Endodermal cell (in vitro differentiated cells): Measurements from ENCODE around the gene NDST1. TPM values are rescaled to one million over a fixed set of nuclear protein-coding genes. Genes with fewer than 3 reads are reported as not detected.

Experiments
- DNase-seq: peaks from one replicate; pipeline ENCODE4 v3.0.0-alpha.2; 2017
- H3K27ac ChIP-seq: 2 replicates; pipeline ENCODE4 v1.5.1; 2013; ENCODE audit warnings: mild to moderate bottlenecking, low read depth, low read length, moderate library complexity
- H3K27me3 ChIP-seq: 2 replicates; pipeline ENCODE4 v1.6.1; 2013; ENCODE audit warnings: mild to moderate bottlenecking, low read length, moderate library complexity; ENCODE audit not compliant: insufficient read depth, control insufficient read depth, poor library complexity, severe bottlenecking
- H3K36me3 ChIP-seq: 2 replicates; pipeline ENCODE4 v1.7.0; 2013; ENCODE audit warnings: mild to moderate bottlenecking, low read length, moderate library complexity; ENCODE audit not compliant: control insufficient read depth, insufficient read depth
- H3K4me1 ChIP-seq: one replicate; pipeline ENCODE4 v1.7.0; 2013; ENCODE audit warnings: low read length; ENCODE audit not compliant: control insufficient read depth, insufficient read depth
- H3K4me3 ChIP-seq: 2 replicates; pipeline ENCODE4 v1.5.1; 2013; ENCODE audit warnings: mild to moderate bottlenecking, low read length, moderate library complexity
- H3K9ac ChIP-seq: 2 replicates; pipeline ENCODE4 v1.6.1; 2013; ENCODE audit warnings: mild to moderate bottlenecking, low read length, moderate library complexity; ENCODE audit not compliant: poor library complexity, severe bottlenecking; ENCODE audit errors: extremely low read depth
- H3K9me3 ChIP-seq: 2 replicates; pipeline ENCODE4 v1.6.1; 2013; ENCODE audit warnings: mild to moderate bottlenecking, low read length, moderate library complexity; ENCODE audit not compliant: control insufficient read depth
- H3K27ac Mint-ChIP-seq: 2 replicates; pipeline ENCODE4 v1.8.0; 2020; ENCODE audit warnings: mixed read lengths
- H3K27me3 Mint-ChIP-seq: 2 replicates; pipeline ENCODE4 v1.8.0; 2021; ENCODE audit warnings: mild to moderate bottlenecking, mixed read lengths; ENCODE audit not compliant: insufficient read depth
- H3K36me3 Mint-ChIP-seq: 2 replicates; pipeline ENCODE4 v1.8.0; 2020; ENCODE audit warnings: low read depth, mixed read lengths
- H3K4me1 Mint-ChIP-seq: 2 replicates; pipeline ENCODE4 v1.8.0; 2020; ENCODE audit warnings: mixed read lengths
- H3K4me3 Mint-ChIP-seq: 2 replicates; pipeline ENCODE4 v1.8.0; 2020; ENCODE audit warnings: mild to moderate bottlenecking, moderate library complexity, mixed read lengths
- H3K9me3 Mint-ChIP-seq: 2 replicates; pipeline ENCODE4 v1.8.0; 2020; ENCODE audit warnings: mild to moderate bottlenecking, mixed read lengths
- WGBS, 2 experiments: methylation state at CpG; one replicate each; pipeline versions ENCODE4 v1.1.5 to v1.1.7; 2013; ENCODE audit warnings: missing lambda C conversion rate in 2 of 2, mixed read lengths in 1 of 2; ENCODE audit not compliant: insufficient coverage in 1 of 2, insufficient read length in 1 of 2; 5-methylcytosine and 5-hydroxymethylcytosine counted together
- total RNA-seq, 2 donors: library from RNA; stranded (reverse); fragmentation: NEBNext Ultra II Directional in 1 of 2; extraction: Animal tissue kit (Norgen Biotek cat#: 25700) in 1 of 2; gene quantifications; 2 replicates in 1 of 2; 3 replicates in 1 of 2; pipeline ENCODE4 v1.2.1, GENCODE V29; 2021
- TF ChIP-seq, protein P1 (sequence below): fragments of 200-600 bp; sonication (generic); conservative IDR thresholded peaks from 2 replicates; pipeline ENCODE4 v1.5.0; 2021; ENCODE audit warnings: antibody characterized with exemption, mild to moderate bottlenecking

NDST1 gene
- total RNA-seq, 2 donors from 2014 or later, result 53.3 to 71.7 TPM

- Mint-ChIP-seq H3K9me3 (no peaks in the 10 kb centered on the region), H3K27me3 (peaks cover 1% of the 10 kb centered on the region), H3K4me1 (peaks cover 47% of the 10 kb centered on the region), H3K27ac (peak overlapping the region; percentile 88), H3K4me3 (peak overlapping the region; percentile 73), H3K36me3 (peaks cover under 1% of the 10 kb centered on the region)
- H3K4me1 ChIP-seq, result peaks cover 12% of the 10 kb centered on the region
- peak overlapping the region; percentile 80 for H3K4me3 ChIP-seq
- H3K27me3 ChIP-seq, result no peaks in the 10 kb centered on the region
- H3K9ac ChIP-seq, result peak overlapping the region; percentile 92
- peaks cover 2% of the 10 kb centered on the region for H3K36me3 ChIP-seq
- H3K27ac ChIP-seq, result peak overlapping the region; percentile 98
- TF ChIP-seq, protein P1, sequence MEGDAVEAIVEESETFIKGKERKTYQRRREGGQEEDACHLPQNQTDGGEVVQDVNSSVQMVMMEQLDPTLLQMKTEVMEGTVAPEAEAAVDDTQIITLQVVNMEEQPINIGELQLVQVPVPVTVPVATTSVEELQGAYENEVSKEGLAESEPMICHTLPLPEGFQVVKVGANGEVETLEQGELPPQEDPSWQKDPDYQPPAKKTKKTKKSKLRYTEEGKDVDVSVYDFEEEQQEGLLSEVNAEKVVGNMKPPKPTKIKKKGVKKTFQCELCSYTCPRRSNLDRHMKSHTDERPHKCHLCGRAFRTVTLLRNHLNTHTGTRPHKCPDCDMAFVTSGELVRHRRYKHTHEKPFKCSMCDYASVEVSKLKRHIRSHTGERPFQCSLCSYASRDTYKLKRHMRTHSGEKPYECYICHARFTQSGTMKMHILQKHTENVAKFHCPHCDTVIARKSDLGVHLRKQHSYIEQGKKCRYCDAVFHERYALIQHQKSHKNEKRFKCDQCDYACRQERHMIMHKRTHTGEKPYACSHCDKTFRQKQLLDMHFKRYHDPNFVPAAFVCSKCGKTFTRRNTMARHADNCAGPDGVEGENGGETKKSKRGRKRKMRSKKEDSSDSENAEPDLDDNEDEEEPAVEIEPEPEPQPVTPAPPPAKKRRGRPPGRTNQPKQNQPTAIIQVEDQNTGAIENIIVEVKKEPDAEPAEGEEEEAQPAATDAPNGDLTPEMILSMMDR, result no peak
- 7 to 14% methylated on average over 24 to 28 of the region's 28 CpGs for WGBS, 2 experiments
- peak; percentile 91 for DNase-seq
- H3K9me3 ChIP-seq, result no peaks in the 10 kb centered on the region
These were observed 22.8 kb upstream of the NDST1 start for GRCh38 chr5:150484964-150485692.

DNA sequence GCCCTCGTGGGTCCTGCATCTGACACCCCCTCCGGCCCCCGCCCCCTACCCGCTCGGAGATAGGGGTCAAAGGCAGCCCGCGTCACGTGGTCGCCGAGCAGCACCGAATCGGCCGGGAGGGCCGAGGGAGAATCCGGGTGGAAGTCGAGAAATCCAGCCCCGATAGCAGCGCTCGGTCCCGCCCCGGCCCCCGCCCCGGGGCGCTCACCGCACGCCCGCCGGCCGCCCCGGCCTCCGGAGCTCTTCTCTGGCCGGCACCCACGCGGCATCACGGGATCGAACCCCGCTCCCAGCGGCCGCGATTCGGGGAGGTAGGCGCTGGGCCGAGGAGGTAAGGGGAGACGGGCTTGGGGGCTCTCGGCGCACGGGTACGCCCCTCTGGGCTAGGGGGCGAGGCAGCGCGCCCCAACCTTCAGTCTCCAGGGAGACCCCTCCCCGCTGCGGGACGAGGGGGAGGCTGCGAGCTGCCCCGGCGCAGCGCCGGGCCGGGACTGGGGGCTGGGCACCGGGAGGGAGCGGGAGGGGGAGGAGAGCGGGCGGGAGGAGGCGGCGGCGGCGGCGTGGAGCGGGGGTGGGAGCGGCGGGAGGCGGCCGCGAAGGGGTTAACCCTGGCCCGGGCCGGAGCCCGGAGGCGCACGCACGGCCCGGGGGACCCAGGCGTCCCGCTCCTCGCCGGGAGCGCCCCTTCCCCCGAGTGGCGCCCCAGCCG, 22.1 kb upstream of the NDST1 start:
- Histone ChIP-seq H3K27me3 (no peaks in the 10 kb centered on the region), H3K4me1 (peaks cover 14% of the 10 kb centered on the region), H3K9ac (peak overlapping the region; percentile 92), H3K9me3 (no peaks in the 10 kb centered on the region), H3K27ac (peak overlapping the region; percentile 98), H3K36me3 (peaks cover 6% of the 10 kb centered on the region), H3K4me3 (peak overlapping the region; percentile 80)
- Mint-ChIP-seq H3K4me1 (peaks cover 53% of the 10 kb centered on the region), H3K36me3 (peaks cover 5% of the 10 kb centered on the region), H3K27me3 (peaks cover under 1% of the 10 kb centered on the region), H3K4me3 (peak overlapping the region; percentile 73), H3K27ac (peak overlapping the region; percentile 88), H3K9me3 (no peaks in the 10 kb centered on the region)
- DNase-seq, result peak; percentile 83
- TF ChIP-seq, protein P1, result no peak
- WGBS, 2 experiments, result 0 to 20% methylated on average over 1 to 87 of the region's 90 CpGs

GRCh38 chr5:150486402-150487198, 21.3 kb upstream of the NDST1 start:
- H3K4me3 Mint-ChIP-seq, result peak overlapping the region; percentile 73
- H3K4me1 ChIP-seq, result peaks cover 14% of the 10 kb centered on the region
- WGBS, 2 experiments, result 0 to 1% methylated on average over 5 to 56 of the region's 60 CpGs

More at GRCh38 chr5:150486402-150487198, 21.3 kb upstream of the NDST1 start:
- Histone ChIP-seq H3K9ac (peak overlapping the region; percentile 92), H3K36me3 (peaks cover 6% of the 10 kb centered on the region), H3K4me3 (peak overlapping the region; percentile 84), H3K27ac (peak overlapping the region; percentile 98), H3K9me3 (no peaks in the 10 kb centered on the region), H3K27me3 (no peaks in the 10 kb centered on the region)
- peak; percentile 95 for DNase-seq
- H3K9me3 Mint-ChIP-seq, result no peaks in the 10 kb centered on the region
- TF ChIP-seq, protein P1, result no peak
- no peaks in the 10 kb centered on the region for H3K27me3 Mint-ChIP-seq
- peaks cover 7% of the 10 kb centered on the region for H3K36me3 Mint-ChIP-seq
- H3K4me1 Mint-ChIP-seq, result peaks cover 55% of the 10 kb centered on the region
- peak overlapping the region; percentile 75 for H3K27ac Mint-ChIP-seq
